HEK293 (cell line): ENCODE results near the gene LAMA1.

Experiments
- CTCF ChIA-PET: fragments of 350-600 bp; formaldehyde crosslinking; extraction: SDS; loops from one replicate; lab custom pipeline; 2021; ENCODE audit warnings: antibody characterized with exemption; lab: Yijun Ruan, JAX
- POLR2A ChIA-PET: fragments of 300-600 bp; formaldehyde crosslinking; extraction: SDS; loops from one replicate; lab custom pipeline; 2020; ENCODE audit warnings: antibody characterized with exemption, inconsistent platforms; lab: Yijun Ruan, JAX
- H3K27ac ChIP-seq: fragments of 200-500 bp; sonication (Bioruptor generic); 2 replicates; pipeline ENCODE4 v1.5.1; 2014; ENCODE audit warnings: low read depth, low read length, control low read depth, inconsistent platforms; ENCODE audit errors: extremely low read depth
- H3K36me3 ChIP-seq, 2 experiments: fragments of 200-500 bp in 1 of 2; sonication (Bioruptor generic) in 1 of 2; 1 replicate in 1 of 2; 2 replicates in 1 of 2; pipeline ENCODE4 v1.5.1; 2014 to 2017; ENCODE audit warnings: inconsistent platforms in 2 of 2, low read length in 2 of 2; ENCODE audit not compliant: control insufficient read depth in 2 of 2, insufficient read depth in 1 of 2
- H3K4me1 ChIP-seq: fragments of 200-500 bp; sonication (Bioruptor generic); 2 replicates; pipeline ENCODE4 v1.5.1; 2014; ENCODE audit warnings: mild to moderate bottlenecking, low read length, inconsistent platforms; ENCODE audit not compliant: control insufficient read depth, insufficient read depth
- H3K4me3 ChIP-seq: 2 replicates; pipeline ENCODE4 v1.5.1; 2011; ENCODE audit warnings: low read depth, mild to moderate bottlenecking, control low read depth, low read length, moderate library complexity
- H3K9me3 ChIP-seq: fragments of 200-500 bp; sonication (Bioruptor generic); 2 replicates; pipeline ENCODE4 v1.5.1; 2014; ENCODE audit warnings: low read depth, low read length, inconsistent platforms; ENCODE audit not compliant: control insufficient read depth, insufficient read depth
- GLI2 ChIP-seq: fragments of 450-650 bp; formaldehyde crosslinking; IDR thresholded peaks from 2 replicates; pipeline ENCODE4; 2017; ENCODE audit warnings: missing biosample characterization, missing genetic modification characterization, low read depth, borderline replicate concordance
- OSR2 ChIP-seq: fragments of 450-650 bp; formaldehyde crosslinking; IDR thresholded peaks from 2 replicates; pipeline ENCODE4 v1.5.1; 2016; ENCODE audit warnings: missing biosample characterization, missing genetic modification characterization
- ZBTB17 ChIP-seq: fragments of 450-650 bp; formaldehyde crosslinking; IDR thresholded peaks from 2 replicates; pipeline ENCODE4 v1.5.1; 2016; ENCODE audit warnings: missing biosample characterization, missing genetic modification characterization
- ZNF133 ChIP-seq: fragments of 450-650 bp; formaldehyde crosslinking; IDR thresholded peaks from 2 replicates; pipeline ENCODE4 v1.5.1; 2016; ENCODE audit warnings: missing biosample characterization, missing genetic modification characterization
- ZNF138 ChIP-seq: fragments of 450-650 bp; formaldehyde crosslinking; IDR thresholded peaks from 2 replicates; pipeline ENCODE4 v1.5.1; 2016; ENCODE audit warnings: missing biosample characterization, missing genetic modification characterization, borderline replicate concordance
- ZNF16 ChIP-seq: fragments of 450-650 bp; formaldehyde crosslinking; IDR thresholded peaks from 2 replicates; pipeline ENCODE4 v1.5.1; 2016; ENCODE audit warnings: low read depth, missing biosample characterization, missing genetic modification characterization
- ZNF202 ChIP-seq: fragments of 450-650 bp; formaldehyde crosslinking; IDR thresholded peaks from 2 replicates; pipeline ENCODE4 v1.5.1; 2016; ENCODE audit warnings: missing biosample characterization, missing genetic modification characterization, borderline replicate concordance
- ZNF23 ChIP-seq: fragments of 450-650 bp; formaldehyde crosslinking; IDR thresholded peaks from 2 replicates; pipeline ENCODE4 v1.5.1; 2016; ENCODE audit warnings: missing biosample characterization, missing genetic modification characterization, borderline replicate concordance
- ZNF473 ChIP-seq: fragments of 450-650 bp; formaldehyde crosslinking; IDR thresholded peaks from 2 replicates; pipeline ENCODE4 v1.5.1; 2017; ENCODE audit warnings: missing biosample characterization, missing genetic modification characterization
- ZNF560 ChIP-seq: fragments of 450-650 bp; formaldehyde crosslinking; IDR thresholded peaks from 2 replicates; pipeline ENCODE4 v1.5.1; 2017; ENCODE audit warnings: missing biosample characterization, missing genetic modification characterization, borderline replicate concordance
- ZNF624 ChIP-seq: fragments of 450-650 bp; formaldehyde crosslinking; IDR thresholded peaks from 2 replicates; pipeline ENCODE4 v1.5.1; 2017; ENCODE audit warnings: missing biosample characterization, missing genetic modification characterization
- ZNF658 ChIP-seq: fragments of 450-650 bp; formaldehyde crosslinking; IDR thresholded peaks from 2 replicates; pipeline ENCODE4; 2016; ENCODE audit warnings: missing biosample characterization, missing genetic modification characterization
- TF ChIP-seq, protein P1 (sequence below): fragments of 450-650 bp; formaldehyde crosslinking; IDR thresholded peaks from 2 replicates; pipeline ENCODE4 v1.5.1; 2017; ENCODE audit warnings: missing biosample characterization, missing genetic modification characterization
- TF ChIP-seq, protein P2 (sequence below): fragments of 450-650 bp; formaldehyde crosslinking; IDR thresholded peaks from 2 replicates; pipeline ENCODE4 v1.5.1; 2016; ENCODE audit warnings: missing biosample characterization, missing genetic modification characterization, low read depth
- TF ChIP-seq, protein P3 (sequence below): fragments of 450-650 bp; formaldehyde crosslinking; IDR thresholded peaks from 2 replicates; pipeline ENCODE4 v1.5.1; 2016; ENCODE audit warnings: missing biosample characterization, missing genetic modification characterization, borderline replicate concordance
- TF ChIP-seq, protein P4 (sequence below): fragments of 450-650 bp; formaldehyde crosslinking; IDR thresholded peaks from 2 replicates; pipeline ENCODE4 v1.5.1; 2017; ENCODE audit warnings: missing biosample characterization, missing genetic modification characterization
- TF ChIP-seq, protein P5 (sequence below): fragments of 450-650 bp; formaldehyde crosslinking; IDR thresholded peaks from 2 replicates; pipeline ENCODE4 v1.5.1; 2016; ENCODE audit warnings: missing biosample characterization, missing genetic modification characterization, borderline replicate concordance
- TF ChIP-seq, protein P6 (sequence below): fragments of 450-650 bp; formaldehyde crosslinking; IDR thresholded peaks from 2 replicates; pipeline ENCODE4 v1.5.1; 2016; ENCODE audit warnings: missing biosample characterization, missing genetic modification characterization

The LAMA1 gene

DNA sequence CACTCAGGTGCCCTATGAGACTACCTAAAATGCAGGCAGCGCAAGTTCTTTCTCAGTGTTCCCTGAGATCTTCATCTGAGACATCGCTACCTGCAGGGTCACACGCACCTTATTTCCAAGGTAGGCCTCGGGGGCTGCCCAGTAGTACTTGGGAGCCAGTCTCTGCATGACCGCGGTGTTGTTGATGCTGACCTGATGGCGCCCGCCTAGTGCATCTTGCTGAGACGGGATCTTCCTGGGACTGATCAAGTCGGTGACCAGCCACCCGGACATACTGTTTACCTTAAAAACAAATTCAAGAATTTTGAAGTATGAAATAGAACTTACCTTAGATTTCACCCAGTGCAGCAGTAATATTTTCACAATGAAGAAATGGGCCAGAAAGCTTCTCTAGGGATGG, 80.1 kb downstream of the LAMA1 start:
- Histone ChIP-seq H3K4me3 (no peak overlapping the region), H3K4me1 (no peaks in the 10 kb centered on the region; the same call in 1 of the 2 replicates), H3K9me3 (no peaks in the 10 kb centered on the region), H3K36me3 (no peaks in the 10 kb centered on the region), H3K27ac (no peak overlapping the region)
- ChIA-PET POLR2A (interaction anchor here (2.1 kb wide), 1 partner anchor 140 kb away, joined by 12 read pairs; no protein-coding TSS in a partner anchor), CTCF (interaction anchor here (0.6 to 7.6 kb wide), 23 partner anchors 8 to 175 kb away, joined by 3 to 164 read pairs (median 4); no protein-coding TSS in a partner anchor)
- TF ChIP-seq, protein P1, sequence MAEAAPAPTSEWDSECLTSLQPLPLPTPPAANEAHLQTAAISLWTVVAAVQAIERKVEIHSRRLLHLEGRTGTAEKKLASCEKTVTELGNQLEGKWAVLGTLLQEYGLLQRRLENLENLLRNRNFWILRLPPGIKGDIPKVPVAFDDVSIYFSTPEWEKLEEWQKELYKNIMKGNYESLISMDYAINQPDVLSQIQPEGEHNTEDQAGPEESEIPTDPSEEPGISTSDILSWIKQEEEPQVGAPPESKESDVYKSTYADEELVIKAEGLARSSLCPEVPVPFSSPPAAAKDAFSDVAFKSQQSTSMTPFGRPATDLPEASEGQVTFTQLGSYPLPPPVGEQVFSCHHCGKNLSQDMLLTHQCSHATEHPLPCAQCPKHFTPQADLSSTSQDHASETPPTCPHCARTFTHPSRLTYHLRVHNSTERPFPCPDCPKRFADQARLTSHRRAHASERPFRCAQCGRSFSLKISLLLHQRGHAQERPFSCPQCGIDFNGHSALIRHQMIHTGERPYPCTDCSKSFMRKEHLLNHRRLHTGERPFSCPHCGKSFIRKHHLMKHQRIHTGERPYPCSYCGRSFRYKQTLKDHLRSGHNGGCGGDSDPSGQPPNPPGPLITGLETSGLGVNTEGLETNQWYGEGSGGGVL (tag by site-specific recombination): no peak
- TF ChIP-seq, protein P2, sequence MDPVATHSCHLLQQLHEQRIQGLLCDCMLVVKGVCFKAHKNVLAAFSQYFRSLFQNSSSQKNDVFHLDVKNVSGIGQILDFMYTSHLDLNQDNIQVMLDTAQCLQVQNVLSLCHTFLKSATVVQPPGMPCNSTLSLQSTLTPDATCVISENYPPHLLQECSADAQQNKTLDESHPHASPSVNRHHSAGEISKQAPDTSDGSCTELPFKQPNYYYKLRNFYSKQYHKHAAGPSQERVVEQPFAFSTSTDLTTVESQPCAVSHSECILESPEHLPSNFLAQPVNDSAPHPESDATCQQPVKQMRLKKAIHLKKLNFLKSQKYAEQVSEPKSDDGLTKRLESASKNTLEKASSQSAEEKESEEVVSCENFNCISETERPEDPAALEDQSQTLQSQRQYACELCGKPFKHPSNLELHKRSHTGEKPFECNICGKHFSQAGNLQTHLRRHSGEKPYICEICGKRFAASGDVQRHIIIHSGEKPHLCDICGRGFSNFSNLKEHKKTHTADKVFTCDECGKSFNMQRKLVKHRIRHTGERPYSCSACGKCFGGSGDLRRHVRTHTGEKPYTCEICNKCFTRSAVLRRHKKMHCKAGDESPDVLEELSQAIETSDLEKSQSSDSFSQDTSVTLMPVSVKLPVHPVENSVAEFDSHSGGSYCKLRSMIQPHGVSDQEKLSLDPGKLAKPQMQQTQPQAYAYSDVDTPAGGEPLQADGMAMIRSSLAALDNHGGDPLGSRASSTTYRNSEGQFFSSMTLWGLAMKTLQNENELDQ (tag by site-specific recombination): no peak
- TF ChIP-seq, protein P3, sequence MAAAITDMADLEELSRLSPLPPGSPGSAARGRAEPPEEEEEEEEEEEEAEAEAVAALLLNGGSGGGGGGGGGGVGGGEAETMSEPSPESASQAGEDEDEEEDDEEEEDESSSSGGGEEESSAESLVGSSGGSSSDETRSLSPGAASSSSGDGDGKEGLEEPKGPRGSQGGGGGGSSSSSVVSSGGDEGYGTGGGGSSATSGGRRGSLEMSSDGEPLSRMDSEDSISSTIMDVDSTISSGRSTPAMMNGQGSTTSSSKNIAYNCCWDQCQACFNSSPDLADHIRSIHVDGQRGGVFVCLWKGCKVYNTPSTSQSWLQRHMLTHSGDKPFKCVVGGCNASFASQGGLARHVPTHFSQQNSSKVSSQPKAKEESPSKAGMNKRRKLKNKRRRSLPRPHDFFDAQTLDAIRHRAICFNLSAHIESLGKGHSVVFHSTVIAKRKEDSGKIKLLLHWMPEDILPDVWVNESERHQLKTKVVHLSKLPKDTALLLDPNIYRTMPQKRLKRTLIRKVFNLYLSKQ (tag by site-specific recombination): no peak
- TF ChIP-seq ZNF133 (tag by site-specific recombination): no peak
- TF ChIP-seq, protein P4, sequence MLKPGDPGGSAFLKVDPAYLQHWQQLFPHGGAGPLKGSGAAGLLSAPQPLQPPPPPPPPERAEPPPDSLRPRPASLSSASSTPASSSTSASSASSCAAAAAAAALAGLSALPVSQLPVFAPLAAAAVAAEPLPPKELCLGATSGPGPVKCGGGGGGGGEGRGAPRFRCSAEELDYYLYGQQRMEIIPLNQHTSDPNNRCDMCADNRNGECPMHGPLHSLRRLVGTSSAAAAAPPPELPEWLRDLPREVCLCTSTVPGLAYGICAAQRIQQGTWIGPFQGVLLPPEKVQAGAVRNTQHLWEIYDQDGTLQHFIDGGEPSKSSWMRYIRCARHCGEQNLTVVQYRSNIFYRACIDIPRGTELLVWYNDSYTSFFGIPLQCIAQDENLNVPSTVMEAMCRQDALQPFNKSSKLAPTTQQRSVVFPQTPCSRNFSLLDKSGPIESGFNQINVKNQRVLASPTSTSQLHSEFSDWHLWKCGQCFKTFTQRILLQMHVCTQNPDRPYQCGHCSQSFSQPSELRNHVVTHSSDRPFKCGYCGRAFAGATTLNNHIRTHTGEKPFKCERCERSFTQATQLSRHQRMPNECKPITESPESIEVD (tag by site-specific recombination): no peak
- no peak for TF ChIP-seq ZNF138 (tag by site-specific recombination)
- no peak for TF ChIP-seq GLI2 (tag by site-specific recombination)
- no peak for TF ChIP-seq ZNF624 (tag by site-specific recombination)
- no peak for TF ChIP-seq OSR2
- no peak for TF ChIP-seq ZNF16 (tag by site-specific recombination)
- TF ChIP-seq ZNF658 (tag by site-specific recombination): no peak

DNA sequence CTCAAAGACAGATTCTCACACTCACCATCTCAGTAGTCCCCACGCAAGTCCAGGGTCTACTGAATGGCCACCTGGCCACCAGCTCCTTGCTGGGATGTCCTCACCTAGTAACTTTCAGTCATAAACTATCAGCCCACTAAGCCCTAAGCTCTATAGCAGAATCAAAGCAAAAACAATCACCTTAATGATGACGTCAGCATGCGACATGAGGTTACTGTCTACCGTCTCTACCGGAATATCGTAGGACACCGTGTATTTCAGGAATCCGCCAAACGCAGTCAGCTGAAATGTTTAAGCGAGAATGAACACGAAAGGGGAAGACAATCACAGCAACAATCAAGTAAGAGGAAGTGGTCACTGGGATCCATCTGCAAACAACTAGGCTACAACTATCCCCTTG, 81.8 kb downstream of the LAMA1 start:
- Histone ChIP-seq H3K4me3 (no peak overlapping the region), H3K4me1 (no peaks in the 10 kb centered on the region; the same call in 1 of the 2 replicates), H3K36me3 (no peaks in the 10 kb centered on the region), H3K9me3 (no peaks in the 10 kb centered on the region), H3K27ac (no peak overlapping the region)
- ChIA-PET POLR2A (no interaction called here), CTCF (interaction anchor here (0.7 to 7.6 kb wide), 6 partner anchors 14 to 1180 kb away, joined by 3 to 41 read pairs (median 8); no protein-coding TSS in a partner anchor)
- no peak for TF ChIP-seq ZNF202 (tag by site-specific recombination)
- TF ChIP-seq, protein P5, sequence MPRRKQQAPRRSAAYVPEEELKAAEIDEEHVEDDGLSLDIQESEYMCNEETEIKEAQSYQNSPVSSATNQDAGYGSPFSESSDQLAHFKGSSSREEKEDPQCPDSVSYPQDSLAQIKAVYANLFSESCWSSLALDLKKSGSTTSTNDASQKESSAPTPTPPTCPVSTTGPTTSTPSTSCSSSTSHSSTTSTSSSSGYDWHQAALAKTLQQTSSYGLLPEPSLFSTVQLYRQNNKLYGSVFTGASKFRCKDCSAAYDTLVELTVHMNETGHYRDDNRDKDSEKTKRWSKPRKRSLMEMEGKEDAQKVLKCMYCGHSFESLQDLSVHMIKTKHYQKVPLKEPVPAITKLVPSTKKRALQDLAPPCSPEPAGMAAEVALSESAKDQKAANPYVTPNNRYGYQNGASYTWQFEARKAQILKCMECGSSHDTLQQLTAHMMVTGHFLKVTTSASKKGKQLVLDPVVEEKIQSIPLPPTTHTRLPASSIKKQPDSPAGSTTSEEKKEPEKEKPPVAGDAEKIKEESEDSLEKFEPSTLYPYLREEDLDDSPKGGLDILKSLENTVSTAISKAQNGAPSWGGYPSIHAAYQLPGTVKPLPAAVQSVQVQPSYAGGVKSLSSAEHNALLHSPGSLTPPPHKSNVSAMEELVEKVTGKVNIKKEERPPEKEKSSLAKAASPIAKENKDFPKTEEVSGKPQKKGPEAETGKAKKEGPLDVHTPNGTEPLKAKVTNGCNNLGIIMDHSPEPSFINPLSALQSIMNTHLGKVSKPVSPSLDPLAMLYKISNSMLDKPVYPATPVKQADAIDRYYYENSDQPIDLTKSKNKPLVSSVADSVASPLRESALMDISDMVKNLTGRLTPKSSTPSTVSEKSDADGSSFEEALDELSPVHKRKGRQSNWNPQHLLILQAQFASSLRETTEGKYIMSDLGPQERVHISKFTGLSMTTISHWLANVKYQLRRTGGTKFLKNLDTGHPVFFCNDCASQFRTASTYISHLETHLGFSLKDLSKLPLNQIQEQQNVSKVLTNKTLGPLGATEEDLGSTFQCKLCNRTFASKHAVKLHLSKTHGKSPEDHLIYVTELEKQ: no peak
- TF ChIP-seq ZNF473 (tag by site-specific recombination): no peak
- no peak for TF ChIP-seq ZBTB17 (tag by site-specific recombination)
- TF ChIP-seq, protein P6, sequence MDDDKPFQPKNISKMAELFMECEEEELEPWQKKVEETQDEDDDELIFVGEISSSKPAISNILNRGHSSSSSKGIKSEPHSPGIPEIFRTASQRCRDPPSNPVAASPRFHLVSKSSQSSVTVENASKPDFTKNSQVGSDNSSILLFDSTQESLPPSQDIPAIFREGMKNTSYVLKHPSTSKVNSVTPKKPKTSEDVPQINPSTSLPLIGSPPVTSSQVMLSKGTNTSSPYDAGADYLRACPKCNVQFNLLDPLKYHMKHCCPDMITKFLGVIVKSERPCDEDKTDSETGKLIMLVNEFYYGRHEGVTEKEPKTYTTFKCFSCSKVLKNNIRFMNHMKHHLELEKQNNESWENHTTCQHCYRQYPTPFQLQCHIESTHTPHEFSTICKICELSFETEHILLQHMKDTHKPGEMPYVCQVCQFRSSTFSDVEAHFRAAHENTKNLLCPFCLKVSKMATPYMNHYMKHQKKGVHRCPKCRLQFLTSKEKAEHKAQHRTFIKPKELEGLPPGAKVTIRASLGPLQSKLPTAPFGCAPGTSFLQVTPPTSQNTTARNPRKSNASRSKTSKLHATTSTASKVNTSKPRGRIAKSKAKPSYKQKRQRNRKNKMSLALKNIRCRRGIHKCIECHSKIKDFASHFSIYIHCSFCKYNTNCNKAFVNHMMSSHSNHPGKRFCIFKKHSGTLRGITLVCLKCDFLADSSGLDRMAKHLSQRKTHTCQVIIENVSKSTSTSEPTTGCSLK (tag by site-specific recombination): no peak
- no peak for TF ChIP-seq ZNF560 (tag by site-specific recombination)
- TF ChIP-seq ZNF23 (tag by site-specific recombination): no peak
